Right forelimb (tissue), 1 donor: ENCODE measurements around the gene RACK1.

Experiments used
- DNase-seq: peaks from one replicate; pipeline ENCODE4 v3.0.0-alpha.2; 2018

Gene RACK1

GRCh38 chr5:181193656-181194055, 50.0 kb downstream of the RACK1 start:
- no peak for DNase-seq

- DNase-seq: no peak
Observed at GRCh38 chr5:181192337-181193046, 51.2 kb downstream of the RACK1 start.

- peak; percentile 100 for DNase-seq
Observed at GRCh38 chr5:181191526-181192336, 52.0 kb downstream of the RACK1 start.

GRCh38 chr5:181190711-181191525, 52.8 kb downstream of the RACK1 start:
- DNase-seq: no peak

GRCh38 chr5:181189962-181190710, 53.6 kb downstream of the RACK1 start:
- DNase-seq: no peak

- peak; percentile 64 for DNase-seq
Observed at GRCh38 chr5:181189363-181189961, 54.2 kb downstream of the RACK1 start.

- DNase-seq: peak; percentile 91
Observed at GRCh38 chr5:181188700-181189362, 54.9 kb downstream of the RACK1 start.

- peak; percentile 88 for DNase-seq
Observed at GRCh38 chr5:181187500-181188213, 56.0 kb downstream of the RACK1 start.

GRCh38 chr5:181186986-181187499, 56.7 kb downstream of the RACK1 start:
- no peak for DNase-seq
